Esophagus (tissue), 2 donors: ENCODE measurements around the gene VDR. TPM values are rescaled to one million over a fixed set of nuclear protein-coding genes. Genes with fewer than 3 reads are reported as not detected.
A peak's percentile ranks its signal among the peaks of the same experiment; 100 is the strongest.

ENCODE experiments used
- H3K27ac ChIP-seq, 2 donors: one replicate each; pipeline ENCODE4 v1.5.1; 2013; ENCODE audit warnings: low read depth in 2 of 2, mild to moderate bottlenecking in 2 of 2, inconsistent platforms in 1 of 2, low read length in 1 of 2, moderate library complexity in 1 of 2
- H3K27me3 ChIP-seq, 2 donors: one replicate each; pipeline ENCODE4 v1.6.1; 2013; ENCODE audit warnings: low read length in 2 of 2, control low read depth in 1 of 2, mild to moderate bottlenecking in 1 of 2; ENCODE audit not compliant: insufficient read depth in 2 of 2, control insufficient read depth in 1 of 2
- H3K36me3 ChIP-seq, 2 donors: one replicate each; pipeline ENCODE4 v1.6.1; 2013; ENCODE audit warnings: low read length in 1 of 2; ENCODE audit not compliant: control insufficient read depth in 2 of 2, insufficient read depth in 2 of 2
- H3K4me1 ChIP-seq, 2 donors: one replicate each; pipeline ENCODE4 v1.6.1; 2013; ENCODE audit warnings: low read length in 1 of 2; ENCODE audit not compliant: control insufficient read depth in 2 of 2, insufficient read depth in 2 of 2
- H3K4me3 ChIP-seq, 2 donors: one replicate each; pipeline ENCODE4 v1.5.1; 2013; ENCODE audit warnings: low read length in 2 of 2, mild to moderate bottlenecking in 2 of 2, low read depth in 1 of 2, moderate library complexity in 1 of 2
- H3K9me3 ChIP-seq, 2 donors: one replicate each; pipeline ENCODE4 v1.6.1; 2013; ENCODE audit warnings: mild to moderate bottlenecking in 2 of 2, low read depth in 1 of 2, low read length in 1 of 2, moderate library complexity in 1 of 2; ENCODE audit not compliant: control insufficient read depth in 2 of 2, insufficient read depth in 1 of 2
- WGBS, 2 donors: extraction: QIAGEN DNeasy Blood & Tissue Kit; methylation state at CpG; one replicate each; pipeline ENCODE4 v1.1.7; 2013; 5-methylcytosine and 5-hydroxymethylcytosine counted together
- polyA plus RNA-seq, 2 donors: library from polyadenylated mRNA; stranded (reverse); fragments of 200-250 nt; gene quantifications; one replicate each; pipeline ENCODE4 v1.2.3, GENCODE V29; 2013
- donor health status: healthy with polysubstance abuse.
- donor health status: Bipolar disorder and iron deficiency.

VDR gene
- polyA plus RNA-seq, 2 donors, result 8.8 to 10.8 TPM

DNA sequence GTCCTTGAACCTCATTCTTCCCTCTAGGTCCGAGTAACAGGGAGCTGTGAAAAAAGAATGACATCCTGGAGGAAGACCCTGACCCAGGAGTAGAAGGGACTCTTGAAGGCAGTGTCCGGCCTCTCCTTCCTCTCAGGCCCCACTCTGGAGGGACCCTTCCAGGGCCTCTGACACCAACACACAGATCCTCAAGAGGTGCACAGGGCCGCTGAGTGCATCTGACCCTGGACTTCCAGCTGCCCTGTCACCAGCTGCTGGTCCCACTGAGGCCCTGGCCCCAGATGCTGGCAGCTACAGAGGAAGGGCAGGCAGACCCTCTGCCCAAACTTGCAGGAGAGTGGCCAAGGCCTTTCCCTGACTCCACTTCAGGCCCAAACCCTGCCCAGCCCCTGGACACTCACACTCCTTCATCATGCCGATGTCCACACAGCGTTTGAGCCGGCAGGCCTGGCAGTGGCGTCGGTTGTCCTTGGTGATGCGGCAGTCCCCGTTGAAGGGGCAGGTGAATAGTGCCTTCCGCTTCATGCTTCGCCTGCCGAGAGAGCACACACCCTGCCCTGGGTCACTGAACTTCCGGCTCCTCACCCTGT is 40.1 kb downstream of the VDR start:
- Histone ChIP-seq H3K36me3 (peaks cover 0 to 4% of the 10 kb centered on the region in 2 donors), H3K4me1 (peaks cover 2 to 21% of the 10 kb centered on the region in 2 donors), H3K27ac (peak overlapping the region in 1 of 2 donors; percentile 95), H3K27me3 (no peaks in the 10 kb centered on the region), H3K9me3 (no peaks in the 10 kb centered on the region), H3K4me3 (no peak overlapping the region)
- WGBS, 2 donors, result 93 to 94% methylated on average over 14 of the region's 14 CpGs

DNA sequence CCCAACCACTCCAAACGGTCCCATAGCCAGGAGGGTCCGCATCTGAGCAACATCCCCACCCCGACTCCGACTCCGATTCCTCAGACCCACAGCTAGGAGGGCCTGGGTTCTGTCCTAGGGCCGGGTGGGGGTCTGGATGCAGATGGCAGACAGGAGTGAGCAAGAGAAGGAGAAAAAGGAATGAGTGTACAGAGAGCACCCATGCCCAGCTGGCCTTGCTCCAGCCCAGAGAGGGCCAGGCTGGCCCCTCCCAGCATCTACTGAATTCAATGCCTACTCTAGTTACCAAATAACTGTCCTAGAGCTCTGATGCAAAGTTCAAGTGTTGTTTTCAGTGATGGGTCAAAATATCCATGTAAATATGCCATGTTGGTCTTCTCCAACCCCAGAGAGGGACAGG is 40.8 kb downstream of the VDR start:
- Histone ChIP-seq H3K9me3 (no peaks in the 10 kb centered on the region), H3K4me3 (no peak overlapping the region), H3K4me1 (peaks cover 4 to 25% of the 10 kb centered on the region in 2 donors), H3K27me3 (no peaks in the 10 kb centered on the region), H3K27ac (peak overlapping the region; percentile 78 to 95), H3K36me3 (peaks cover 0 to 4% of the 10 kb centered on the region in 2 donors)
- WGBS, 2 donors, result 66 to 74% methylated on average over 6 of the region's 6 CpGs

DNA sequence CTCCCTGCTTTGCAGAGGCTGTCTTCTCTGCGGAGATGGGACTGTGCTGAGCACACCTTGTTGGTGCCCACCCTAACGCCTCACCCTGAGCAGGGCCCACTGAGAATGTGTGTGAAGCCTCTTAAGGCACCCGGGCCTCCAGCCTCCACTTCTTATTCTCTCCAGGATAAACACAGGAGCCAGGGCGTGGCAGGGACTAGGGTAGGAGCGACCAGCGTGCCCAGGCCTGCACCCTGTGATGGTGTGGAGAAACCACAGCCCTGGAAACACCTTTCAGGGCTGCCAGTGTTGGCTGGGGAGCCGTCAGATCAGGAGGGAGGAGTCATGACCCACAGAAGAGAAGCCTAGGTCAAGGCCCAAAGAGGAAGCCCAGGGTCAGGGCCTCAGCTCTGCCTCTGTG is 41.3 kb downstream of the VDR start:
- Histone ChIP-seq H3K9me3 (no peaks in the 10 kb centered on the region), H3K4me1 (peaks cover 4 to 30% of the 10 kb centered on the region in 2 donors), H3K27ac (peak overlapping the region; percentile 78 to 95), H3K27me3 (no peaks in the 10 kb centered on the region), H3K36me3 (peaks cover 0 to 4% of the 10 kb centered on the region in 2 donors), H3K4me3 (no peak overlapping the region)
- WGBS, 2 donors, result 55 to 69% methylated on average over 7 of the region's 7 CpGs

- Histone ChIP-seq H3K27ac (peak overlapping the region in 1 of 2 donors; percentile 83), H3K4me1 (peaks cover 4 to 30% of the 10 kb centered on the region in 2 donors), H3K36me3 (peaks cover 0 to 4% of the 10 kb centered on the region in 2 donors), H3K4me3 (no peak overlapping the region), H3K27me3 (no peaks in the 10 kb centered on the region), H3K9me3 (no peaks in the 10 kb centered on the region)
- 87 to 89% methylated on average over 7 of the region's 7 CpGs for WGBS, 2 donors
These were observed 41.9 kb downstream of the VDR start for GRCh38 chr12:47862881-47863280.

DNA sequence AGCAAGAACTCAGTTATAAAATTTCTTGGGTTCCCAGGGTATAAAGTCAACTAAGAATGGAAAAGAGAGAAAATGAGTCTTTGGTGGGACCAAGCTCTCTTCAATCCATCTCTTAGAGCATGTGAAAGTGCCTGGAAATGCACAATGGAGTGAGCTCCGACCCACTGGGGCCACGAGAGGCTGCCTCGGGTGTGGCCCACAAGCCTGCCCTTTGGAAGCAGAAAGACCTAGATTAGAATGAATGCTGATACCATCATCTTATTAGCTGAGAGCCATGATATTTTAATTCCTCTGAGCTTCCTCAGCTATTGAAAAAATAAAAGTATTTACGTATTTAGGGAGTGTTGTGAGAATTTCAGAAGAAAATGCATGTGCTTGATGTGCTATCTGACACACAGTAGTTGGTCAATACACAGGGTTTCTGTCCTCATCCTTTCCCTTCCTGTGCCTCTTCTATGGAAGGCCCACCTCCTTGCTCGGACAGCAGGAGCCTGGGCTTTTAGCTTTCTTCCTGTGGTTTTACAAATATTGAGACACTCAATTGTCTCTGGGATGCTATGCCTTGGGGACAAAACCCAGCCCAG is 42.5 kb downstream of the VDR start:
- peaks cover 0 to 3% of the 10 kb centered on the region in 2 donors for H3K36me3 ChIP-seq
- peak overlapping the region in 1 of 2 donors; percentile 14 for H3K27ac ChIP-seq
- WGBS, 2 donors, result 60 to 77% methylated on average over 5 of the region's 5 CpGs
- H3K4me3 ChIP-seq, result no peak overlapping the region
- H3K9me3 ChIP-seq, result no peaks in the 10 kb centered on the region
- H3K27me3 ChIP-seq, result no peaks in the 10 kb centered on the region
- H3K4me1 ChIP-seq, result peaks cover 4 to 27% of the 10 kb centered on the region in 2 donors

DNA sequence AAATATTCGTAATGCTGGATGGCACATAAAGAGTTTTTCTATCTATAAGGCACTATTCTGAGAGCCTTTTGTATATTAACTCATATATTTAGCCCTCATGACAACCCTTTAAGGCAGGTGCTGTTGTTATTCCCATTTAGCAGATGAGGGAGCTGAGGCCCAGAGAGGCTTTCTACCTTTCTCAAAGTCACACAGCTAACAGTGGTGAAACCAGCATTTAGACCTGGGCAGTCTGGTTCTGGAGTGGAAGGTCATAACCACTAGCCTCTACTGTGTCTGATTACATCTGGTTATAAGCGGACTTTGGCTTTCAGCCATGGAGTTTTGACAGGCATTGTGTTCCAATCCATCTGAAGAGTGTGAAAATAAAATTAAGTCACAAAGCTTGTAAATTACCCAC is 43.9 kb downstream of the VDR start:
- H3K27ac ChIP-seq, result no peak overlapping the region
- no peaks in the 10 kb centered on the region for H3K9me3 ChIP-seq
- H3K27me3 ChIP-seq, result no peaks in the 10 kb centered on the region
- 71 to 75% methylated on average over 2 of the region's 2 CpGs for WGBS, 2 donors
- peaks cover 4 to 27% of the 10 kb centered on the region in 2 donors for H3K4me1 ChIP-seq
- H3K36me3 ChIP-seq, result peaks cover 0 to 7% of the 10 kb centered on the region in 2 donors
- no peak overlapping the region for H3K4me3 ChIP-seq

- Histone ChIP-seq H3K27me3 (no peaks in the 10 kb centered on the region), H3K36me3 (peaks cover 0 to 7% of the 10 kb centered on the region in 2 donors), H3K4me1 (peaks cover 4 to 27% of the 10 kb centered on the region in 2 donors), H3K4me3 (no peak overlapping the region), H3K9me3 (no peaks in the 10 kb centered on the region), H3K27ac (no peak overlapping the region)
- 80 to 82% methylated on average over 7 of the region's 7 CpGs for WGBS, 2 donors
These were observed 44.4 kb downstream of the VDR start for GRCh38 chr12:47860279-47860841.

- Histone ChIP-seq H3K36me3 (peaks cover 0 to 10% of the 10 kb centered on the region in 2 donors), H3K9me3 (no peaks in the 10 kb centered on the region), H3K4me3 (no peak overlapping the region), H3K27me3 (no peaks in the 10 kb centered on the region), H3K4me1 (peaks cover 4 to 23% of the 10 kb centered on the region in 2 donors), H3K27ac (peak overlapping the region; percentile 81 to 95)
- 60 to 62% methylated on average over 8 of the region's 8 CpGs for WGBS, 2 donors
These were observed 46.1 kb downstream of the VDR start for GRCh38 chr12:47858511-47859266.

GRCh38 chr12:47856721-47857575 is 47.8 kb downstream of the VDR start:
- H3K36me3 ChIP-seq, result peaks cover 0 to 8% of the 10 kb centered on the region in 2 donors

More at GRCh38 chr12:47856721-47857575, 47.8 kb downstream of the VDR start:
- WGBS, 2 donors, result 90 to 94% methylated on average over 17 of the region's 17 CpGs
- no peaks in the 10 kb centered on the region for H3K27me3 ChIP-seq
- no peak overlapping the region for H3K27ac ChIP-seq
- no peaks in the 10 kb centered on the region for H3K9me3 ChIP-seq
- no peak overlapping the region for H3K4me3 ChIP-seq
- peaks cover 2 to 12% of the 10 kb centered on the region in 2 donors for H3K4me1 ChIP-seq
